ENCODE measurements around the gene CLCF1. TPM values are rescaled to one million over a fixed set of nuclear protein-coding genes. Genes with fewer than 3 reads are reported as not detected.

CLCF1 gene
- total RNA-seq, 6 donors from 2014 or later: 3.7 to 29.5 (median 6.0) TPM

DNA sequence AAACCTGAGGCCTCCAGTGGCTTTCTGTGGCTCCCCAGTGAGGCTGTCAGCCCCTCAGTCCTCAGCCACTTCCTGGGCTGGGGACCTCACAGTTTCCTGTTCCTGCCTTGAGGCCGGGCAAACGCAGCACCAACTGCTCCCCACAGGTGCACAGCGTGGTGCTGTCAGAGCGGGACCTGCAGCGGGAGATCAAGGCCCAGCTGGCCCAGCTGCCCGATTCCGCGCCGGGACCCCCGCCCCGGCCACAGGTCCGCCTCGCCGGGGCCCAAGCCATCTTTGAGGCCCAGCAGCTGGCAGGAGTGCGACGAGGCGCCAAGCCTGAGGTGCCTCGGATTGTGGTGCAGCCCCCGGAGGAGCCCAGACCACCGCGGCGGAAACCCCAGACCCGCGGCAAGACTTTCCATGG is 35.9 kb upstream of the CLCF1 start:
- Histone ChIP-seq H3K4me1 (peaks cover 3 to 29% (median 19%) of the 10 kb centered on the region in 4 donors), H3K4me3 (peak overlapping the region in 3 of 4 donors; percentile 4 to 26 (median 24)), H3K9me3 (no peaks in the 10 kb centered on the region), H3K27me3 (no peaks in the 10 kb centered on the region), H3K36me3 (no peaks in the 10 kb centered on the region), H3K27ac (peak overlapping the region in 2 of 4 donors; percentile 57 to 60)
- WGBS, 2 donors: 61% methylated on average over 18 of the region's 24 CpGs; no CpG with 5 or more reads in 1 of the 2 donors
- DNase-seq (peak in 1 of 2 donors; percentile 84), ATAC-seq (ENCODE audit: low FRiP score in 2 of 2) (no peak)
- TF ChIP-seq POLR2AphosphoS5 (IDR thresholded peaks at IDR 0.05) (peak in 1 of 2 donors; percentile 16), CTCF (IDR thresholded peaks at IDR 0.05) (no peak)

DNA sequence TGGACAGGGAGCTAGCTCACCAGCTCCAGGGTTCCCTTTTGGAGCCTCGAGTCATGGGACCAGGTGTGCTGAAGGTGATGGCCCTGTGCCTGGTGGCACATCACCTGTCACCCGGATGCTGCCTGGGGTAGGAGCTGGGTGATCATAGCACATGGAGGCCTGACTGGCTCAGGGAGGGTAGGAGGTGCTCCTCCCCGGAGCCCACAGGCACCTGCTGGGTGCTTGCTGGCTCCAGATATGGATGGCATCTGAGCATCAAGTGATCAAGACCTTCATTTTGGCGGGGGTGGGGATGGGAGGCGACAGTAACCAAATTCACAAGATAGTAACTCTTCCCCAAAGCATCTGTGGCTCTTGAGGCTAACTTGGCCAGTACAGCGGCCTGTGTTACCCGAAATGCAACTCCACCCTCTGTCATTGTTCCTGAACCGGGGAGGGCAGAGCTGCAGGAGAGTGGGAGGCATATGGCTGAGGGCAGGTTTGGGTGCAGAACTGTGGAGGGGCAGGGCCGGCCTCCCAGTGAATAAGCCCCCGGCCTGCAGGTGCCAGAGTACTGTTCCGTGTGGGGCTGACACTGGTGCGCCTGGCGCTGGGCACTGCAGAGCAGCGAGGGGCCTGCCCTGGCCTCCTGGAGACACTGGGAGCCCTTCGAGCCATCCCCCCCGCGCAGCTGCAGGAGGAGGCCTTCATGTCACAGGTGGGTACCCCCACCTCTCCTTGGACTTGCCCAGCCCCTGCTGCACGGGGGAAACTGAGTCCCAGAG is 35.2 kb upstream of the CLCF1 start:
- Histone ChIP-seq H3K9me3 (no peaks in the 10 kb centered on the region), H3K27ac (peak overlapping the region in 2 of 4 donors; percentile 57 to 60), H3K27me3 (no peaks in the 10 kb centered on the region), H3K4me3 (no peak overlapping the region), H3K4me1 (peaks cover 4 to 36% (median 21%) of the 10 kb centered on the region in 4 donors), H3K36me3 (no peaks in the 10 kb centered on the region)
- no peak for ATAC-seq (ENCODE audit: low FRiP score in 2 of 2)
- DNase-seq: peak in 1 of 2 donors; percentile 34
- TF ChIP-seq POLR2AphosphoS5 (IDR thresholded peaks at IDR 0.05) (no peak), POLR2A (IDR thresholded peaks at IDR 0.05) (no peak), CTCF (IDR thresholded peaks at IDR 0.05) (no peak), EP300 (IDR thresholded peaks at IDR 0.05) (no peak)
- WGBS, 2 donors: 73 to 75% methylated on average over 5 to 18 of the region's 18 CpGs

DNA sequence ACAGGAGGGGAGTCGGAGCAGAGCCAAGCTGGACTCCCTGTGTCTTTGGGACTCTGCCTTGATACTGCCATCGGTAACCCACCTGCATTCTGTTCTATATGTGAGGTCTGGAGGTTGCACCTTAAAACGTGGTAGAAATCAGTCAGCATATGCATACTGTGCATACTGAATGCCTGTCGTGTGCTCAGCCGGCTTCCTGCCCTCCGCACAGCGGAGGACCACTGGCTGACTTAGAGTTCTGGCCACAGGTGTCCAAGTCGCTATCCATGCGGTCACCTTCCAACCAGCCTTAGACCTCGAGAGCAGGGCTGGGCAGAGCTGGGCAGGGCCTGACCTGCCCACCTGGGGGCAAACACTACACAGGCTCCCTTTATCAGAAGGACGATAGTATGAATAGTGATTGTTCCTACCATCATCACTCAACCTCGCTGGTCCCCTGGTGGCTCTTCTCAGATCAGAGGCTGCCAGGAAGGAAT is 34.3 kb upstream of the CLCF1 start:
- DNase-seq: peak in 1 of 2 donors; percentile 31
- no peaks in the 10 kb centered on the region for H3K36me3 ChIP-seq
- no peak for ATAC-seq (ENCODE audit: low FRiP score in 2 of 2)
- peaks cover 13 to 44% (median 29%) of the 10 kb centered on the region in 4 donors for H3K4me1 ChIP-seq
- H3K27ac ChIP-seq: peak overlapping the region in 1 of 4 donors; percentile 57
- H3K9me3 ChIP-seq: no peaks in the 10 kb centered on the region
- TF ChIP-seq POLR2A (IDR thresholded peaks at IDR 0.05) (no peak), POLR2AphosphoS5 (IDR thresholded peaks at IDR 0.05) (no peak), EP300 (IDR thresholded peaks at IDR 0.05) (no peak), CTCF (IDR thresholded peaks at IDR 0.05) (no peak)
- H3K27me3 ChIP-seq: no peaks in the 10 kb centered on the region
- H3K4me3 ChIP-seq: no peak overlapping the region
- 62 to 68% methylated on average over 4 to 12 of the region's 12 CpGs for WGBS, 2 donors

GRCh38 chr11:67406969-67407687 is 33.7 kb upstream of the CLCF1 start:
- H3K4me1 ChIP-seq: peaks cover 19 to 50% (median 35%) of the 10 kb centered on the region in 4 donors
- H3K27me3 ChIP-seq: no peaks in the 10 kb centered on the region
- H3K9me3 ChIP-seq: no peaks in the 10 kb centered on the region
- ATAC-seq (ENCODE audit: low FRiP score in 2 of 2) (no peak), DNase-seq (peak in 1 of 2 donors; percentile 66)
- WGBS, 2 donors: 59 to 60% methylated on average over 8 to 12 of the region's 12 CpGs
- H3K36me3 ChIP-seq: no peaks in the 10 kb centered on the region
- TF ChIP-seq EP300 (IDR thresholded peaks at IDR 0.05): no peak
- no peak for TF ChIP-seq CTCF (IDR thresholded peaks at IDR 0.05)
- no peak for TF ChIP-seq POLR2AphosphoS5 (IDR thresholded peaks at IDR 0.05)
- TF ChIP-seq POLR2A (IDR thresholded peaks at IDR 0.05): no peak
- no peak overlapping the region for H3K4me3 ChIP-seq
- peak overlapping the region in 1 of 4 donors; percentile 39 for H3K27ac ChIP-seq

All from upper lobe of left lung (tissue), 6 donors.